GM23338 (cell line): Measurements from ENCODE around the gene FOXJ1. TPM values are rescaled to one million over a fixed set of nuclear protein-coding genes. Genes with fewer than 3 reads are reported as not detected.
A peak's percentile ranks its signal among the peaks of the same experiment; 100 is the strongest.

Source experiments
- ATAC-seq: fragments of 200-7000 bp; cut with Tn5 transposase; 3 replicates; pipeline ENCODE4 v1.9.1; 2020
- DNase-seq: peaks from one replicate; pipeline ENCODE4 v3.0.0-alpha.2; 2015; ENCODE audit warnings: low spot score
- H2AFZ ChIP-seq: fragments of 200-600 bp; sonication (generic); 2 replicates; pipeline ENCODE4 v1.8.0; 2016; ENCODE audit warnings: antibody characterized with exemption, mild to moderate bottlenecking, moderate library complexity
- H3F3A ChIP-seq: fragments of 200-600 bp; sonication (generic); replicated peaks from 2 replicates; pipeline ENCODE4 v1.8.0; 2017; ENCODE audit warnings: antibody characterized with exemption, mixed run types, low read depth
- H3K27ac ChIP-seq: fragments of 200-600 bp; sonication (generic); 2 replicates; pipeline ENCODE4 v1.6.1; 2016; ENCODE audit warnings: low read depth
- H3K27me3 ChIP-seq: fragments of 200-600 bp; sonication (generic); 2 replicates; pipeline ENCODE4 v1.8.0; 2016; ENCODE audit warnings: mild to moderate bottlenecking, mixed run types, moderate library complexity; ENCODE audit not compliant: insufficient read depth
- H3K36me3 ChIP-seq: fragments of 200-600 bp; sonication (generic); 2 replicates; pipeline ENCODE4 v1.8.0; 2016; ENCODE audit warnings: mild to moderate bottlenecking; ENCODE audit not compliant: insufficient read depth
- H3K4me1 ChIP-seq: fragments of 200-600 bp; sonication (generic); 2 replicates; pipeline ENCODE4 v1.8.0; 2016; ENCODE audit warnings: mild to moderate bottlenecking, moderate library complexity; ENCODE audit not compliant: insufficient read depth
- H3K4me2 ChIP-seq: fragments of 200-600 bp; sonication (generic); 2 replicates; pipeline ENCODE4 v1.7.1; 2017; ENCODE audit warnings: mixed run types
- H3K4me3 ChIP-seq: fragments of 200-600 bp; sonication (generic); 2 replicates; pipeline ENCODE4 v1.6.1; 2016; ENCODE audit warnings: mixed run types
- H3K79me2 ChIP-seq: fragments of 200-600 bp; sonication (generic); replicated peaks from 2 replicates; pipeline ENCODE4 v1.8.0; 2017; ENCODE audit warnings: mild to moderate bottlenecking; ENCODE audit not compliant: insufficient read depth
- H3K9me2 ChIP-seq: fragments of 200-600 bp; sonication (generic); 2 replicates; pipeline ENCODE4 v1.8.0; 2017; ENCODE audit not compliant: insufficient read depth
- H4K20me1 ChIP-seq: fragments of 200-600 bp; sonication (generic); replicated peaks from 2 replicates; pipeline ENCODE4 v1.8.0; 2017; ENCODE audit warnings: mild to moderate bottlenecking; ENCODE audit not compliant: insufficient read depth
- H3K27ac Mint-ChIP-seq: 2 replicates; pipeline ENCODE4 v1.8.0; 2020; ENCODE audit warnings: inconsistent platforms, mild to moderate bottlenecking, moderate library complexity, mixed read lengths
- H3K27me3 Mint-ChIP-seq: 3 replicates; pipeline ENCODE4 v1.8.0; 2022; ENCODE audit warnings: low read depth, mild to moderate bottlenecking, moderate library complexity, mixed read lengths, inconsistent platforms; ENCODE audit not compliant: insufficient read depth, poor library complexity
- H3K36me3 Mint-ChIP-seq: 3 replicates; pipeline ENCODE4 v1.8.0; 2021; ENCODE audit warnings: low read depth, mild to moderate bottlenecking, inconsistent platforms, moderate library complexity, mixed read lengths
- H3K4me1 Mint-ChIP-seq: 3 replicates; pipeline ENCODE4 v1.8.0; 2020; ENCODE audit warnings: mild to moderate bottlenecking, inconsistent platforms, mixed read lengths
- H3K4me3 Mint-ChIP-seq: 3 replicates; pipeline ENCODE4 v1.8.0; 2021; ENCODE audit warnings: moderate library complexity, mild to moderate bottlenecking, inconsistent platforms, mixed read lengths
- H3K9me3 Mint-ChIP-seq: 3 replicates; pipeline ENCODE4 v1.8.0; 2020; ENCODE audit warnings: moderate library complexity, mild to moderate bottlenecking, inconsistent platforms, mixed read lengths
- CREB1 ChIP-seq: fragments of 250-450 bp; sonication (Bioruptor Pico); IDR thresholded peaks from 2 replicates; pipeline ENCODE4 v1.5.0; 2020; ENCODE audit warnings: low read depth, mild to moderate bottlenecking, moderate library complexity
- ETS1 ChIP-seq: IDR thresholded peaks from 2 replicates; pipeline ENCODE4 v1.6.1; 2016; ENCODE audit warnings: antibody characterized with exemption
- EZH2 ChIP-seq: fragments of 200-600 bp; sonication (generic); IDR thresholded peaks from one replicate; pipeline ENCODE4 v1.8.0; 2017; ENCODE audit warnings: antibody characterized with exemption, mild to moderate bottlenecking, low read depth; ENCODE audit not compliant: unreplicated experiment
- EZH2phosphoT487 ChIP-seq: fragments of 200-600 bp; sonication (generic); IDR thresholded peaks from one replicate; pipeline ENCODE4 v1.8.1; 2018; ENCODE audit warnings: antibody characterized with exemption; ENCODE audit not compliant: unreplicated experiment
- JUNB ChIP-seq: IDR thresholded peaks from one replicate; pipeline ENCODE4 v1.6.1; 2016; ENCODE audit warnings: antibody characterized with exemption; ENCODE audit not compliant: unreplicated experiment
- NANOG ChIP-seq: IDR thresholded peaks from 2 replicates; pipeline ENCODE4 v1.6.1; 2016; ENCODE audit warnings: antibody characterized with exemption, borderline replicate concordance
- POLR2AphosphoS5 ChIP-seq: IDR thresholded peaks from 2 replicates; pipeline ENCODE4 v1.6.1; 2016; ENCODE audit warnings: antibody characterized with exemption, low read depth
- REST ChIP-seq: IDR thresholded peaks from one replicate; pipeline ENCODE4 v1.6.1; 2018; ENCODE audit warnings: antibody characterized with exemption; ENCODE audit not compliant: unreplicated experiment
- STAT1 ChIP-seq: IDR thresholded peaks from one replicate; pipeline ENCODE4 v1.6.1; 2016; ENCODE audit warnings: antibody characterized with exemption; ENCODE audit not compliant: unreplicated experiment
- ZNF114 ChIP-seq: fragments of 250-450 bp; sonication (Bioruptor Pico); IDR thresholded peaks from 2 replicates; pipeline ENCODE4 v1.5.0; 2020; ENCODE audit warnings: mild to moderate bottlenecking, moderate library complexity
- ZNF331 ChIP-seq: fragments of 250-450 bp; sonication (Bioruptor Pico); IDR thresholded peaks from 2 replicates; pipeline ENCODE4 v1.5.0; 2020; ENCODE audit warnings: low read depth, mild to moderate bottlenecking, moderate library complexity
- ZNF462 ChIP-seq: fragments of 250-450 bp; sonication (Bioruptor Pico); IDR thresholded peaks from 2 replicates; pipeline ENCODE4 v1.5.0; 2020; ENCODE audit warnings: mild to moderate bottlenecking, moderate library complexity
- polyA plus RNA-seq: library from polyadenylated mRNA; unstranded; fragments of >200 nt; fragmentation: Nextera tagmentation; extraction: Ambion mirVana; gene quantifications from 2 replicates; pipeline ENCODE4 v1.2.1, GENCODE V29; 2016
- total RNA-seq: library from RNA; depleted of rRNA; stranded (reverse); fragments of >200 nt; shearing (Covaris generic); gene quantifications from 2 replicates; pipeline ENCODE4 v1.2.3, GENCODE V29; 2014
- TF ChIP-seq, protein P1 (sequence below), 2 experiments: fragments of 200-600 bp in 1 of 2; sonication (generic) in 1 of 2; conservative IDR thresholded peaks; 2 replicates each; pipeline versions ENCODE4 v1.5.1 to v1.6.1; 2016 to 2017; ENCODE audit warnings: antibody characterized with exemption in 2 of 2, low read depth in 2 of 2, mild to moderate bottlenecking in 2 of 2, moderate library complexity in 1 of 2

FOXJ1 gene
- total and polyA plus RNA-seq, 2 experiments from 2014 or later = 2.3 to 12.3 TPM

- peaks cover 27% of the 10 kb centered on the region for H3K4me1 Mint-ChIP-seq
- H3K4me3 Mint-ChIP-seq = 0 out of 3 replicates have a peak overlapping the region, but pooled peaks have one; percentile 86
- H3K4me1 ChIP-seq = peaks cover 26% of the 10 kb centered on the region; the same call in 1 of the 2 replicates
- H3K27me3 Mint-ChIP-seq = peaks cover 10% of the 10 kb centered on the region
- peaks cover 9% of the 10 kb centered on the region for H3K36me3 ChIP-seq
- no peak overlapping the region for H3K4me3 ChIP-seq
- H4K20me1 ChIP-seq = no peaks in the 10 kb centered on the region; the same call in 1 of the 2 replicates
- H3K36me3 Mint-ChIP-seq = peaks cover 25% of the 10 kb centered on the region
- ATAC-seq (no peak), DNase-seq (no peak)
- peaks cover 3% of the 10 kb centered on the region; the same call in 2 of the 3 replicates for H3K9me3 Mint-ChIP-seq
- peaks cover 12% of the 10 kb centered on the region; the same call in 1 of the 2 replicates for H3F3A ChIP-seq
- TF ChIP-seq ZNF114 (CRISPR knock-in tag) (no peak), ETS1 (no peak), EZH2phosphoT487 (no peak), EZH2 (no peak), POLR2AphosphoS5 (no peak), JUNB (no peak), CREB1 (CRISPR knock-in tag) (no peak), ZNF462 (CRISPR knock-in tag) (no peak), STAT1 (no peak), REST (no peak), ZNF331 (CRISPR knock-in tag) (no peak), NANOG (no peak)
- TF ChIP-seq, protein P1, sequence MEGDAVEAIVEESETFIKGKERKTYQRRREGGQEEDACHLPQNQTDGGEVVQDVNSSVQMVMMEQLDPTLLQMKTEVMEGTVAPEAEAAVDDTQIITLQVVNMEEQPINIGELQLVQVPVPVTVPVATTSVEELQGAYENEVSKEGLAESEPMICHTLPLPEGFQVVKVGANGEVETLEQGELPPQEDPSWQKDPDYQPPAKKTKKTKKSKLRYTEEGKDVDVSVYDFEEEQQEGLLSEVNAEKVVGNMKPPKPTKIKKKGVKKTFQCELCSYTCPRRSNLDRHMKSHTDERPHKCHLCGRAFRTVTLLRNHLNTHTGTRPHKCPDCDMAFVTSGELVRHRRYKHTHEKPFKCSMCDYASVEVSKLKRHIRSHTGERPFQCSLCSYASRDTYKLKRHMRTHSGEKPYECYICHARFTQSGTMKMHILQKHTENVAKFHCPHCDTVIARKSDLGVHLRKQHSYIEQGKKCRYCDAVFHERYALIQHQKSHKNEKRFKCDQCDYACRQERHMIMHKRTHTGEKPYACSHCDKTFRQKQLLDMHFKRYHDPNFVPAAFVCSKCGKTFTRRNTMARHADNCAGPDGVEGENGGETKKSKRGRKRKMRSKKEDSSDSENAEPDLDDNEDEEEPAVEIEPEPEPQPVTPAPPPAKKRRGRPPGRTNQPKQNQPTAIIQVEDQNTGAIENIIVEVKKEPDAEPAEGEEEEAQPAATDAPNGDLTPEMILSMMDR (conservative IDR thresholded peaks at IDR 0.05; ENCODE audit: low read depth in 2 of 2) = no peak
- H3K9me2 ChIP-seq = no peaks in the 10 kb centered on the region
- H2AFZ ChIP-seq = no peak overlapping the region
- peak overlapping the region; percentile 67; the same call in 1 of the 2 replicates for H3K27ac Mint-ChIP-seq
- no peaks in the 10 kb centered on the region for H3K27me3 ChIP-seq
- H3K27ac ChIP-seq = peak overlapping the region; percentile 94; the same call in 1 of the 2 replicates
- no peak overlapping the region for H3K4me2 ChIP-seq
- H3K79me2 ChIP-seq = peaks cover 20% of the 10 kb centered on the region
Measured at GRCh38 chr17:76104896-76105231, 36.2 kb downstream of the FOXJ1 start.
